Stimulated activated naive CD8-positive, alpha-beta T cell treated with anti-CD3 and anti-CD28 coated beads, Interleukin-15, Interleukin-2, amounts not matched to agents 100 ng/mL and 50 ng/mL, for 24 hours (primary cell): ENCODE results near the gene CYP11A1.

Experiments used
- H3K27ac Mint-ChIP-seq: one replicate; pipeline ENCODE4 v1.8.0; 2021; ENCODE audit warnings: mild to moderate bottlenecking, mixed read lengths
- H3K27me3 Mint-ChIP-seq: one replicate; pipeline ENCODE4 v1.8.0; 2021; ENCODE audit warnings: mixed read lengths
- H3K36me3 Mint-ChIP-seq: one replicate; pipeline ENCODE4 v1.8.0; 2021; ENCODE audit warnings: low read depth, mixed read lengths
- H3K4me1 Mint-ChIP-seq: one replicate; pipeline ENCODE4 v1.8.0; 2021; ENCODE audit warnings: low read depth, mixed read lengths
- H3K4me3 Mint-ChIP-seq: one replicate; pipeline ENCODE4 v1.8.0; 2021; ENCODE audit warnings: mild to moderate bottlenecking, mixed read lengths
- H3K9me3 Mint-ChIP-seq: one replicate; pipeline ENCODE4 v1.8.0; 2021; ENCODE audit warnings: mixed read lengths

Gene CYP11A1

GRCh38 chr15:74367296-74367854 is at the start of gene CYP11A1:
Gene CYP11A1, minus strand, starts transcription at chr15:74367646. Its CDS starts 61 bp downstream, at chr15:74367585.
- Mint-ChIP-seq H3K36me3 (no peaks in the 10 kb centered on the region), H3K9me3 (no peaks in the 10 kb centered on the region), H3K4me1 (peaks cover 5% of the 10 kb centered on the region), H3K4me3 (peak within 1 kb of the TSS; percentile 23), H3K27me3 (peaks cover 54% of the 10 kb centered on the region), H3K27ac (no peak within 1 kb of the TSS)

GRCh38 chr15:74417225-74417624 is 49.8 kb upstream of the CYP11A1 start:
- Mint-ChIP-seq H3K9me3 (no peaks in the 10 kb centered on the region), H3K36me3 (peaks cover 84% of the 10 kb centered on the region), H3K27me3 (no peaks in the 10 kb centered on the region), H3K4me3 (no peak overlapping the region), H3K27ac (peak overlapping the region; percentile 68), H3K4me1 (peaks cover 65% of the 10 kb centered on the region)

DNA sequence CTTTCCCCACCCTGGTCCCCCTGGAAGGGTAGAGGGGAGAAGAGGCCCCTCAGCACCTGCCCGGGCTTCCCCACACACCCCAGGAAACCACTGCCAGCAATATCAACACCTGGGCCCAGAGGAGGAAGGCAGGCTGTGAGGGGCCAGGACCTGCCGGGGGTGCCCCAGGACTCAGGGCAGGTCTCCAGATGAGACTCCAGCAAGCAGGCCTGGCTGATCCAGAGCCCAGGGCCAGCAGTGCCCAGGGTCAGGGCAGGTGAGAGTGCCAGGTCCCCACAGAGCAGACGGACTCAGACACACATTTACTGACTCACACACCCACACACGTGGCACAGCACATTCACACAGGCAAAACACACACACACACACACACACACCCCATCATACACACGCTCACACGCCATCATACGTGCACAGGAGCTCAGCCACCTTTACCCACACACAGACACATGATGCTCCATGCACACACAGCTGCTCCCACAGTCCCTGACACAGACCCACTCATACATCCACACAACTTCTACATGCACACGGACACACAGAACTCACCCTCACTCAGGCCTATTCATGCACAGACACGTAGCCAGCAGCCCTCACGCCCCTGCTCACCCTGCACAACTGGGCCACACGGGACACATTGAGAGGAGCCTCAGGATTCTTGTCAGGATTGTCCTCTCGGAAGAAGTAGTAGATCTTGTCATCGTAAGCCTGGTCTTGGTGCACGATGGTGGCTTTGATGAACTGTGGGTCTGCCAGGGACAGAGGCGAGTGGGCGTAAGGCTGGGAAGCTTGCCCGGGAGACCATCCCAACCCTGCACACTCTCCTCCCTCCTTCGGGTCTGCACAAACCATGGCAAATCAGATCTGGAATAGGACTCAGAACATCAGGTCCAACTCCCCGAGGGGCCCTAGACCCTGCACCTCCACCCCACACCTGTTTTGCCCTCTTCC is 48.8 kb upstream of the CYP11A1 start:
- Mint-ChIP-seq H3K9me3 (no peaks in the 10 kb centered on the region), H3K27me3 (no peaks in the 10 kb centered on the region), H3K4me3 (peak overlapping the region; percentile 17), H3K27ac (peak overlapping the region; percentile 85), H3K4me1 (peaks cover 64% of the 10 kb centered on the region), H3K36me3 (peaks cover 85% of the 10 kb centered on the region)

GRCh38 chr15:74414603-74415338 is 47.3 kb upstream of the CYP11A1 start:
- peak overlapping the region; percentile 2 for H3K4me3 Mint-ChIP-seq
- H3K36me3 Mint-ChIP-seq: peaks cover 86% of the 10 kb centered on the region
- no peaks in the 10 kb centered on the region for H3K27me3 Mint-ChIP-seq
- H3K4me1 Mint-ChIP-seq: peaks cover 49% of the 10 kb centered on the region
- H3K27ac Mint-ChIP-seq: peak overlapping the region; percentile 37
- no peaks in the 10 kb centered on the region for H3K9me3 Mint-ChIP-seq

GRCh38 chr15:74414081-74414580 is 46.7 kb upstream of the CYP11A1 start:
- peaks cover 44% of the 10 kb centered on the region for H3K4me1 Mint-ChIP-seq

GRCh38 chr15:74413350-74414080 is 46.1 kb upstream of the CYP11A1 start:
- Mint-ChIP-seq H3K27ac (peak overlapping the region; percentile 66), H3K4me3 (no peak overlapping the region), H3K36me3 (peaks cover 87% of the 10 kb centered on the region), H3K9me3 (no peaks in the 10 kb centered on the region), H3K27me3 (no peaks in the 10 kb centered on the region), H3K4me1 (peaks cover 43% of the 10 kb centered on the region)

More at GRCh38 chr15:74414081-74414580, 46.7 kb upstream of the CYP11A1 start:
- H3K9me3 Mint-ChIP-seq: no peaks in the 10 kb centered on the region
- H3K27ac Mint-ChIP-seq: peak overlapping the region; percentile 37
- no peak overlapping the region for H3K4me3 Mint-ChIP-seq
- H3K36me3 Mint-ChIP-seq: peaks cover 87% of the 10 kb centered on the region
- H3K27me3 Mint-ChIP-seq: no peaks in the 10 kb centered on the region

DNA sequence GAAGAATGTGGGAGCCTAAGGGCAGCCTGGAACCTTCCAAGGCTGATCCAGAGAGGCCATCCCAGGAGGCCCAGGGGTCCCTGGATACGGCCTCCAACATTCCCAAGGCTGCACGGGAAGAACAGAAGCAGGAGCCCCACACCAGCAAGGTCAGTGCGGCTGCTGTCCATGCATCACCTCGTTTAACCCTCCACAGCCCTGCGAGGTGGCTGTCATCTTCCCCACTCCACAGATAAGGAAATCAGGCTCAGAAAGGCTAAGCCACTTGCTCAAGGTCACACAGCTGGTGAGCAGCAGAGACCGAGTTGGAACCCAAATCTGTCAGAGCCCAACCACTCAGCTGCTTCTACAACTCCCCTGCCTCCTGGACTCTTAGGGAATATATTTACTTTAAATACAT is 44.7 kb upstream of the CYP11A1 start:
- Mint-ChIP-seq H3K27me3 (no peaks in the 10 kb centered on the region), H3K27ac (peak overlapping the region; percentile 58), H3K36me3 (peaks cover 76% of the 10 kb centered on the region), H3K9me3 (no peaks in the 10 kb centered on the region), H3K4me3 (no peak overlapping the region), H3K4me1 (peaks cover 48% of the 10 kb centered on the region)

GRCh38 chr15:74411686-74412085 is 44.2 kb upstream of the CYP11A1 start:
- peak overlapping the region; percentile 58 for H3K27ac Mint-ChIP-seq
- no peaks in the 10 kb centered on the region for H3K9me3 Mint-ChIP-seq
- no peak overlapping the region for H3K4me3 Mint-ChIP-seq
- no peaks in the 10 kb centered on the region for H3K27me3 Mint-ChIP-seq
- H3K36me3 Mint-ChIP-seq: peaks cover 72% of the 10 kb centered on the region
- H3K4me1 Mint-ChIP-seq: peaks cover 52% of the 10 kb centered on the region

DNA sequence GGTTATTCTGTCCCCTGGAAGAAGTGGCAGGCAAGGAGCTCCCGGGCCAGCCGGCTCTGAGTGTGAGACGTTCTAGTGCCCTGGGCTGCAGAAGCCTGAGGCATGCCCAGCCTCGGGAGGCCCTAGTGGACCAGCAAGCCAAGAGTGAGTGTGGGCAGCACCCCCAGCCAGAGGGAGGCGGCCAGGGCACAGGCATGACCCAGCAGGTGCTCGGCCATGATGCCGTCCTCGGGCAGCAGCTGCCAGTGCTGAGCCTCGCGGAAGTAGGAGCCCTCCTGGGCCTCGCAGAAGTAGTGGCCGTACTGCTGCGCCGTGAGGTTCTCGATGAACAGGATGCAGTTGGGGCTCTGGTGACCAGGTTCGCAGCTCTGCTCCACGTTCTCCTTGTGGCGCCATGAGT is 43.1 kb upstream of the CYP11A1 start:
- peaks cover 71% of the 10 kb centered on the region for H3K36me3 Mint-ChIP-seq
- H3K4me3 Mint-ChIP-seq: no peak overlapping the region
- H3K27ac Mint-ChIP-seq: peak overlapping the region; percentile 52
- peaks cover 56% of the 10 kb centered on the region for H3K4me1 Mint-ChIP-seq
- no peaks in the 10 kb centered on the region for H3K9me3 Mint-ChIP-seq
- H3K27me3 Mint-ChIP-seq: no peaks in the 10 kb centered on the region

DNA sequence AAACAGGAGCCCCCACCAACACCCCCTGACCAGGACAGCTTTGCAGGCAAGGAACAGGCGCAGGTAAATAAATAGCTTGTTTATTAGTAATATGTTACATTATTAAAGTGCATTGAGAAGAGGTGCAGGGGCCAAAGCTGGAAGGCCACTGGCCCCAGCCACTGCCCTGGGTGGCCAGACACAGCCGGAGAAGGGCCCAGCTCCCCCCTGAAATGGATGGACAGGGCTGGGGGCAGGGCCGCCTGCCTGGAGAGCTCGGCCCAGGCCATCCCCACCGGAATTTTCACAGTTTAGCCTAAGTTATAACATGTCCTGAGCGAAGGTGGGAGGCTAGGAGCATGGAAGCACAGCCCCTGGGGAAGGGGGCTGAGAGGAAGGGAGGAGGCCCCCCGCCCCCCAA is 41.8 kb upstream of the CYP11A1 start:
- H3K27me3 Mint-ChIP-seq: no peaks in the 10 kb centered on the region
- no peak overlapping the region for H3K4me3 Mint-ChIP-seq
- H3K4me1 Mint-ChIP-seq: peaks cover 62% of the 10 kb centered on the region
- peaks cover 66% of the 10 kb centered on the region for H3K36me3 Mint-ChIP-seq
- no peak overlapping the region for H3K27ac Mint-ChIP-seq
- no peaks in the 10 kb centered on the region for H3K9me3 Mint-ChIP-seq

DNA sequence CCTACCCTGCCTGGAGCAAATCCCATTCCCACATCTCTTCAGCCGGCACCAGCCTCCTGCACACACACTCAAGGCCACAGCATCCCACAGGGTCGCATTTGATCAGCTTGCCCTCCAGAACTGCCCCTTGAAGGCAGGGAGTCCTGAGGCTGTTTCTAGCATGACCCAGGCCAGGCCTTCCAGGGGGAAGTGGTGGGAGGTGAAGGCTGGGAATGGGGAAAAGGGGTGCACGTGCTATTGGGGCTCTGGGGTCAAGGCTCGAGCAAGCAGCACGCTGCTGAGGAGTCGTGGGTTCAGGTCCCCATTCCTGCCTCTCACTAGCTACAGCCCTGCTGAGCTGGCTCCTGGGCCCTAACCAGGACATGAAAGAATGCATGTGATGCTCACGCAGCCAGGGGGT is 41.4 kb upstream of the CYP11A1 start:
- peak overlapping the region; percentile 94 for H3K27ac Mint-ChIP-seq
- H3K27me3 Mint-ChIP-seq: no peaks in the 10 kb centered on the region
- H3K9me3 Mint-ChIP-seq: no peaks in the 10 kb centered on the region
- H3K4me1 Mint-ChIP-seq: peaks cover 62% of the 10 kb centered on the region
- H3K36me3 Mint-ChIP-seq: peaks cover 63% of the 10 kb centered on the region
- H3K4me3 Mint-ChIP-seq: peak overlapping the region; percentile 1

- Mint-ChIP-seq H3K27me3 (no peaks in the 10 kb centered on the region), H3K36me3 (peaks cover 62% of the 10 kb centered on the region), H3K4me1 (peaks cover 67% of the 10 kb centered on the region), H3K9me3 (no peaks in the 10 kb centered on the region), H3K4me3 (peak overlapping the region; percentile 1), H3K27ac (peak overlapping the region; percentile 94)
Measured at GRCh38 chr15:74408385-74408784, 40.9 kb upstream of the CYP11A1 start.

- H3K4me3 Mint-ChIP-seq: no peak overlapping the region
- peaks cover 50% of the 10 kb centered on the region for H3K36me3 Mint-ChIP-seq
- no peaks in the 10 kb centered on the region for H3K27me3 Mint-ChIP-seq
- peak overlapping the region; percentile 94 for H3K27ac Mint-ChIP-seq
- no peaks in the 10 kb centered on the region for H3K9me3 Mint-ChIP-seq
- peaks cover 73% of the 10 kb centered on the region for H3K4me1 Mint-ChIP-seq
Measured at GRCh38 chr15:74406992-74407705, 39.7 kb upstream of the CYP11A1 start.

DNA sequence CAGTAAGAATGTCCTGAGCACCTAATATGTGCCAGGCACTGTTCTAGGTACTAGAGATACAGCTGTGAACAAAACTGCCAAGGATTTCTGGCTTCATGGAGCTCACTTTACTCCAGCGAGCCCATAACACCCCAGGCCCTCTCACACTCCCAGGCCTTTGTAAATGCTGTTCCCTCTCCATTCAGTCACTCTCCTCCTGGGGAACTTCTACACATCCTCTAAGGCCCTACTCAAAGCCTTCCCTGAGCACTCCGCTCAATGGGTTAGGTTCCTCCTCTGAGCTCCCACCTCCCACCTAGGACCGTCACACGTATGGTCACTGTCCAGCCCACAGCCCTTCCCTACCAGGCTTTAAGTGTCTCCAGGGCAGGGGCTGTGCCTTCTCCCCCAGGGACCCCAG is 39.1 kb upstream of the CYP11A1 start:
- Mint-ChIP-seq H3K9me3 (no peaks in the 10 kb centered on the region), H3K4me3 (peak overlapping the region; percentile 5), H3K4me1 (peaks cover 75% of the 10 kb centered on the region), H3K27ac (peak overlapping the region; percentile 94), H3K27me3 (no peaks in the 10 kb centered on the region), H3K36me3 (peaks cover 44% of the 10 kb centered on the region)
